ENCODE results near the gene ANAPC7.

- TF ChIP-seq CTCF (IDR thresholded peaks at IDR 0.05; ENCODE audit: low read depth, low read length) (no peak), EZH2phosphoT487 (IDR thresholded peaks at IDR 0.05; ENCODE audit: low read depth) (no peak)
Observed at GRCh38 chr12:110349096-110349495, 54.4 kb downstream of the ANAPC7 start.
